ENCODE measurements around the gene AKAP8L. TPM values are rescaled to one million over a fixed set of nuclear protein-coding genes. Genes with fewer than 3 reads are reported as not detected.

The AKAP8L gene
- total RNA-seq, 1 donor, result 69.5 TPM

DNA sequence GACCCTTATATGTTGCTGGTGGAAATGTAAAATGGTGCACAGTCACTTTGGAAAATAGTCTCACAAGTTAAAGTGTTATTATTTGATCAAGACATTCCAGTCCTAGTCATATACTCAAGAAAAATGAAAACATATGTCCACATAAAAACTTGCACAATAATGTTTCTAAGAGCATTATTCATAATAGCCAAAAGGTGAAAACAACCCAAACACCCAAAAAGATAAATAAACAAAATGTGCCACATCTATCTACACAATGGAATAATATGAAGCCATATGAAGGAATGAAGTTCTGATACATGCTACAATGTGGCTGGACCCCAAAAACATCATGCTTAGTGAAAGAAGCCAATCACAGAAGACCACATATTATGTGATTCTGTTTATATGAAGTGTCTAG lies 24.8 kb downstream of the AKAP8L start:
- TF ChIP-seq, protein P1, sequence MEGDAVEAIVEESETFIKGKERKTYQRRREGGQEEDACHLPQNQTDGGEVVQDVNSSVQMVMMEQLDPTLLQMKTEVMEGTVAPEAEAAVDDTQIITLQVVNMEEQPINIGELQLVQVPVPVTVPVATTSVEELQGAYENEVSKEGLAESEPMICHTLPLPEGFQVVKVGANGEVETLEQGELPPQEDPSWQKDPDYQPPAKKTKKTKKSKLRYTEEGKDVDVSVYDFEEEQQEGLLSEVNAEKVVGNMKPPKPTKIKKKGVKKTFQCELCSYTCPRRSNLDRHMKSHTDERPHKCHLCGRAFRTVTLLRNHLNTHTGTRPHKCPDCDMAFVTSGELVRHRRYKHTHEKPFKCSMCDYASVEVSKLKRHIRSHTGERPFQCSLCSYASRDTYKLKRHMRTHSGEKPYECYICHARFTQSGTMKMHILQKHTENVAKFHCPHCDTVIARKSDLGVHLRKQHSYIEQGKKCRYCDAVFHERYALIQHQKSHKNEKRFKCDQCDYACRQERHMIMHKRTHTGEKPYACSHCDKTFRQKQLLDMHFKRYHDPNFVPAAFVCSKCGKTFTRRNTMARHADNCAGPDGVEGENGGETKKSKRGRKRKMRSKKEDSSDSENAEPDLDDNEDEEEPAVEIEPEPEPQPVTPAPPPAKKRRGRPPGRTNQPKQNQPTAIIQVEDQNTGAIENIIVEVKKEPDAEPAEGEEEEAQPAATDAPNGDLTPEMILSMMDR (IDR thresholded peaks at IDR 0.05; ENCODE audit: extremely low read depth, low read depth, low read length), result no peak
- Histone ChIP-seq H4K20me1 (ENCODE audit: insufficient read depth, low read length) (peaks cover 24% of the 10 kb centered on the region), H3K4me2 (ENCODE audit: insufficient read depth, low read length) (no peak overlapping the region), H3K4me1 (ENCODE audit: insufficient read depth, low read length) (no peaks in the 10 kb centered on the region), H3K27me3 (ENCODE audit: insufficient read depth, low read length) (no peaks in the 10 kb centered on the region), H2AFZ (ENCODE audit: low read length) (no peak overlapping the region), H3K9me3 (ENCODE audit: low read depth, low read length) (no peaks in the 10 kb centered on the region), H3K4me3 (ENCODE audit: insufficient read depth, low read length) (no peak overlapping the region), H3K79me2 (ENCODE audit: insufficient read depth, low read length) (peaks cover 63% of the 10 kb centered on the region), H3K27ac (ENCODE audit: low read depth, low read length) (no peak overlapping the region), H3K36me3 (ENCODE audit: insufficient read depth, low read length) (peaks cover 61% of the 10 kb centered on the region)
- DNase-seq (ENCODE audit: insufficient read length, low spot score, missing footprints), result peak; percentile 76

DNA sequence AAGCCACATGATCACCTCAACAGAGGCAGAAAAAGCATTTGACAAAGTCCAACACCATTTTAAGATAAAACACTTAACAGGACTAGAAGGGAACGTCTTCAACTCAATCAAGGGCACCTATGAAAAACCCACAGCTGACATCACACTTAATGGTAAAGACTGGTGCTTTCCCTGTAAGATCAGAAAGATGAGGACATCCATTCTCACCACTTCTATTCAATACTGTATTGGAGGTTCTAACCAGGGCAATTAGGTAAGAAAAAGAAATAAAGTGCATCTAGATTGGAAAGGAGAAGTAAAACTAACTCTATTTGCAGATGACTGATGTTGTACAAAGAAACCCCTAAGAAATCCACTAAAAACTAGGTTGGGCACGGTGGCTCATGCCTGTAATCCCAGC lies 28.0 kb downstream of the AKAP8L start:
- Histone ChIP-seq H3K27me3 (ENCODE audit: insufficient read depth, low read length) (no peaks in the 10 kb centered on the region), H3K4me1 (ENCODE audit: insufficient read depth, low read length) (no peaks in the 10 kb centered on the region), H3K4me3 (ENCODE audit: insufficient read depth, low read length) (no peak overlapping the region), H3K4me2 (ENCODE audit: insufficient read depth, low read length) (no peak overlapping the region), H3K27ac (ENCODE audit: low read depth, low read length) (no peak overlapping the region), H3K9me3 (ENCODE audit: low read depth, low read length) (no peaks in the 10 kb centered on the region), H2AFZ (ENCODE audit: low read length) (no peak overlapping the region), H3K79me2 (ENCODE audit: insufficient read depth, low read length) (peaks cover 61% of the 10 kb centered on the region), H3K36me3 (ENCODE audit: insufficient read depth, low read length) (peaks cover 49% of the 10 kb centered on the region), H4K20me1 (ENCODE audit: insufficient read depth, low read length) (peaks cover 7% of the 10 kb centered on the region)
- TF ChIP-seq, protein P1 (IDR thresholded peaks at IDR 0.05; ENCODE audit: extremely low read depth, low read depth, low read length), result no peak
- no peak for DNase-seq (ENCODE audit: insufficient read length, low spot score, missing footprints)

DNA sequence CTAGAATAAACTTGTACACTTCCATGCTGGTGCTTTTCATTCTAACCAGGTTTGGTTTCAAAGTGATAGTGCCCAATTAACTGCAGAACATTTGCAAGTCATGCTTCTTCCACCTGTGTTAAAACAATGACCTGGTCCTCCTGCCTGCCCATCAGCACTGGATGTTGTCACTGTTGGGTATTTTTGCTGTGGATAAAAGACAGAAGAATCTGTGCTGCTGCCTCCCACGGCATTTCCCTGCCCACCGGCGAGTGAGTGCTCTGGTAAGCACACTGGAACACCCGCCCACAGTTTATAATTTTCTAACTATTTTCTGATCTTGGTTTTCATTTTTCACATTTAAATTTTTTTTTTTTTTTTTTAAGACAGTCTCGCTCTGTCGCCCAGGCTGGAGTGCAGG lies 36.9 kb downstream of the AKAP8L start:
- no peaks in the 10 kb centered on the region for H3K27me3 ChIP-seq (ENCODE audit: insufficient read depth, low read length)
- H3K4me1 ChIP-seq (ENCODE audit: insufficient read depth, low read length), result peaks cover 23% of the 10 kb centered on the region
- DNase-seq (ENCODE audit: insufficient read length, low spot score, missing footprints), result no peak
- H3K79me2 ChIP-seq (ENCODE audit: insufficient read depth, low read length), result peaks cover 35% of the 10 kb centered on the region
- no peak overlapping the region for H3K4me3 ChIP-seq (ENCODE audit: insufficient read depth, low read length)
- no peak overlapping the region for H3K27ac ChIP-seq (ENCODE audit: low read depth, low read length)
- H2AFZ ChIP-seq (ENCODE audit: low read length), result no peak overlapping the region
- H3K9me3 ChIP-seq (ENCODE audit: low read depth, low read length), result no peaks in the 10 kb centered on the region
- H3K36me3 ChIP-seq (ENCODE audit: insufficient read depth, low read length), result peaks cover 12% of the 10 kb centered on the region
- peaks cover 7% of the 10 kb centered on the region for H4K20me1 ChIP-seq (ENCODE audit: insufficient read depth, low read length)
- H3K4me2 ChIP-seq (ENCODE audit: insufficient read depth, low read length), result no peak overlapping the region
- TF ChIP-seq, protein P1 (IDR thresholded peaks at IDR 0.05; ENCODE audit: extremely low read depth, low read depth, low read length), result no peak

DNA sequence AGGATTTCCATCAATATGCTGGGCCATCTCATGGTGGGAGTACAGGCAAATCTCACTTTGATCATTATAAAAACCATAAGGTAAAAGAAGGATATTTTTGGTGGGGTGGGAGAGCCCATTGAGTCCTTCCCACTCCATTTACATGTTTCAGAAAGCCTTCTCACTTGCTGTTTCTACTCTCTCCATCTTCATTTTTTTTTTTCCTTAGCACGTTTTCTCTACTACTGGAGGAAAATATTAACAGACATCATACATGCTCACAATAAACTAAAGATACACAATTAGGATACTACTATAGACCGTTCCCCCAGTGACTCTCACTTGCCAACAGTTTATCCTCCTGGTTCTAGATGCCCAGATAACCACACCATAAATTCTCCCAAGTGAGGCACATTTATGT lies 37.4 kb downstream of the AKAP8L start:
- H3K36me3 ChIP-seq (ENCODE audit: insufficient read depth, low read length), result peaks cover 7% of the 10 kb centered on the region
- no peak overlapping the region for H3K27ac ChIP-seq (ENCODE audit: low read depth, low read length)
- DNase-seq (ENCODE audit: insufficient read length, low spot score, missing footprints), result peak; percentile 15
- H3K4me2 ChIP-seq (ENCODE audit: insufficient read depth, low read length), result no peak overlapping the region
- H4K20me1 ChIP-seq (ENCODE audit: insufficient read depth, low read length), result peaks cover 9% of the 10 kb centered on the region
- TF ChIP-seq, protein P1 (IDR thresholded peaks at IDR 0.05; ENCODE audit: extremely low read depth, low read depth, low read length), result no peak
- H3K79me2 ChIP-seq (ENCODE audit: insufficient read depth, low read length), result peaks cover 36% of the 10 kb centered on the region
- H2AFZ ChIP-seq (ENCODE audit: low read length), result no peak overlapping the region
- no peaks in the 10 kb centered on the region for H3K27me3 ChIP-seq (ENCODE audit: insufficient read depth, low read length)
- H3K4me3 ChIP-seq (ENCODE audit: insufficient read depth, low read length), result no peak overlapping the region
- peaks cover 24% of the 10 kb centered on the region for H3K4me1 ChIP-seq (ENCODE audit: insufficient read depth, low read length)
- H3K9me3 ChIP-seq (ENCODE audit: low read depth, low read length), result no peaks in the 10 kb centered on the region
